ENCODE measurements around the gene BAIAP2. TPM values are rescaled to one million over a fixed set of nuclear protein-coding genes. Genes with fewer than 3 reads are reported as not detected.

BAIAP2 gene
- total and polyA plus RNA-seq, 2 of the 13 experiments (the other 11 are each of a cell fraction or from before 2014, with no cell fraction given), result 22.5 to 24.0 TPM

DNA sequence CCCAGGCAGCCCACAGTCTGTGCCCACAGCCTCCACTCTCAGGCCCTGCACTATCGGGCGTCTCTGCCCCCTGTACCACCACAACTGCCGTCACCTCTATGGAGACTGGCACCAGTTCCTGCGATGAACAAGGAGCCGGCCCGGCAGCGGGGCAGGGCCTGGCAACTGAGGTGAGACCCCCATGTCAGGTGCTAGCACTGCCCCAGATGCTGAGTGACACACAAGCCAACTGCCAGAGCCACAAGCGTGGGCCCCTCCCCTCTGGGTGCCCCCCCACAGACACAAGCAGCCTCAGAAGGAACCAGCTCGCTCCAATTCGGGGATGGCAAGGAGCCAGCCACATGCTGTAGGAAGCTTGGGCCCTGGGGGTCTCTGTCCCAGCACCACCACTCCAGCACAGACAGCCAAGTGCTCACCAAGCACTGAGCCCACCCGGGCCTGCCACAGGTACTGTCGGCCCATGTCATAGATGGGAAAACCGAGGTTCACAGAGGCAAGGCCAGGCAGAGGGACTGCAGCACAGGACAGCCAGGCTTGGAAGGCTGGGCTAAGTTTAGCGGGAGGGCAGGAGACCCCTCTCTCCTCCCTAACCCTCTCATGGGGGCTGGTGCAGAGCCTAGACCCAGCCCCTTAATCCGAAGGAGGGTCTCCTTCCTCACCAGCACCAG is 128.9 kb downstream of the BAIAP2 start (continued):
- TF ChIP-seq, protein P1, sequence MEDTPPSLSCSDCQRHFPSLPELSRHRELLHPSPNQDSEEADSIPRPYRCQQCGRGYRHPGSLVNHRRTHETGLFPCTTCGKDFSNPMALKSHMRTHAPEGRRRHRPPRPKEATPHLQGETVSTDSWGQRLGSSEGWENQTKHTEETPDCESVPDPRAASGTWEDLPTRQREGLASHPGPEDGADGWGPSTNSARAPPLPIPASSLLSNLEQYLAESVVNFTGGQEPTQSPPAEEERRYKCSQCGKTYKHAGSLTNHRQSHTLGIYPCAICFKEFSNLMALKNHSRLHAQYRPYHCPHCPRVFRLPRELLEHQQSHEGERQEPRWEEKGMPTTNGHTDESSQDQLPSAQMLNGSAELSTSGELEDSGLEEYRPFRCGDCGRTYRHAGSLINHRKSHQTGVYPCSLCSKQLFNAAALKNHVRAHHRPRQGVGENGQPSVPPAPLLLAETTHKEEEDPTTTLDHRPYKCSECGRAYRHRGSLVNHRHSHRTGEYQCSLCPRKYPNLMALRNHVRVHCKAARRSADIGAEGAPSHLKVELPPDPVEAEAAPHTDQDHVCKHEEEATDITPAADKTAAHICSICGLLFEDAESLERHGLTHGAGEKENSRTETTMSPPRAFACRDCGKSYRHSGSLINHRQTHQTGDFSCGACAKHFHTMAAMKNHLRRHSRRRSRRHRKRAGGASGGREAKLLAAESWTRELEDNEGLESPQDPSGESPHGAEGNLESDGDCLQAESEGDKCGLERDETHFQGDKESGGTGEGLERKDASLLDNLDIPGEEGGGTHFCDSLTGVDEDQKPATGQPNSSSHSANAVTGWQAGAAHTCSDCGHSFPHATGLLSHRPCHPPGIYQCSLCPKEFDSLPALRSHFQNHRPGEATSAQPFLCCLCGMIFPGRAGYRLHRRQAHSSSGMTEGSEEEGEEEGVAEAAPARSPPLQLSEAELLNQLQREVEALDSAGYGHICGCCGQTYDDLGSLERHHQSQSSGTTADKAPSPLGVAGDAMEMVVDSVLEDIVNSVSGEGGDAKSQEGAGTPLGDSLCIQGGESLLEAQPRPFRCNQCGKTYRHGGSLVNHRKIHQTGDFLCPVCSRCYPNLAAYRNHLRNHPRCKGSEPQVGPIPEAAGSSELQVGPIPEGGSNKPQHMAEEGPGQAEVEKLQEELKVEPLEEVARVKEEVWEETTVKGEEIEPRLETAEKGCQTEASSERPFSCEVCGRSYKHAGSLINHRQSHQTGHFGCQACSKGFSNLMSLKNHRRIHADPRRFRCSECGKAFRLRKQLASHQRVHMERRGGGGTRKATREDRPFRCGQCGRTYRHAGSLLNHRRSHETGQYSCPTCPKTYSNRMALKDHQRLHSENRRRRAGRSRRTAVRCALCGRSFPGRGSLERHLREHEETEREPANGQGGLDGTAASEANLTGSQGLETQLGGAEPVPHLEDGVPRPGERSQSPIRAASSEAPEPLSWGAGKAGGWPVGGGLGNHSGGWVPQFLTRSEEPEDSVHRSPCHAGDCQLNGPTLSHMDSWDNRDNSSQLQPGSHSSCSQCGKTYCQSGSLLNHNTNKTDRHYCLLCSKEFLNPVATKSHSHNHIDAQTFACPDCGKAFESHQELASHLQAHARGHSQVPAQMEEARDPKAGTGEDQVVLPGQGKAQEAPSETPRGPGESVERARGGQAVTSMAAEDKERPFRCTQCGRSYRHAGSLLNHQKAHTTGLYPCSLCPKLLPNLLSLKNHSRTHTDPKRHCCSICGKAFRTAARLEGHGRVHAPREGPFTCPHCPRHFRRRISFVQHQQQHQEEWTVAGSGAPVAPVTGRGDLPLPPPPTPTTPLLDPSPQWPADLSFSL (CRISPR knock-in tag; IDR thresholded peaks at IDR 0.05), result no peak
- TF ChIP-seq, protein P2, sequence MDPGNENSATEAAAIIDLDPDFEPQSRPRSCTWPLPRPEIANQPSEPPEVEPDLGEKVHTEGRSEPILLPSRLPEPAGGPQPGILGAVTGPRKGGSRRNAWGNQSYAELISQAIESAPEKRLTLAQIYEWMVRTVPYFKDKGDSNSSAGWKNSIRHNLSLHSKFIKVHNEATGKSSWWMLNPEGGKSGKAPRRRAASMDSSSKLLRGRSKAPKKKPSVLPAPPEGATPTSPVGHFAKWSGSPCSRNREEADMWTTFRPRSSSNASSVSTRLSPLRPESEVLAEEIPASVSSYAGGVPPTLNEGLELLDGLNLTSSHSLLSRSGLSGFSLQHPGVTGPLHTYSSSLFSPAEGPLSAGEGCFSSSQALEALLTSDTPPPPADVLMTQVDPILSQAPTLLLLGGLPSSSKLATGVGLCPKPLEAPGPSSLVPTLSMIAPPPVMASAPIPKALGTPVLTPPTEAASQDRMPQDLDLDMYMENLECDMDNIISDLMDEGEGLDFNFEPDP (CRISPR knock-in tag; conservative IDR thresholded peaks at IDR 0.05), result peak; percentile 78; the same call in 1 of the 2 replicates
- no peak for TF ChIP-seq REXO4 (CRISPR knock-in tag; IDR thresholded peaks at IDR 0.05; ENCODE audit: borderline replicate concordance)
- no peak for TF ChIP-seq ZNF34 (CRISPR knock-in tag; IDR thresholded peaks at IDR 0.05; ENCODE audit: borderline replicate concordance)
- TF ChIP-seq, protein P3, sequence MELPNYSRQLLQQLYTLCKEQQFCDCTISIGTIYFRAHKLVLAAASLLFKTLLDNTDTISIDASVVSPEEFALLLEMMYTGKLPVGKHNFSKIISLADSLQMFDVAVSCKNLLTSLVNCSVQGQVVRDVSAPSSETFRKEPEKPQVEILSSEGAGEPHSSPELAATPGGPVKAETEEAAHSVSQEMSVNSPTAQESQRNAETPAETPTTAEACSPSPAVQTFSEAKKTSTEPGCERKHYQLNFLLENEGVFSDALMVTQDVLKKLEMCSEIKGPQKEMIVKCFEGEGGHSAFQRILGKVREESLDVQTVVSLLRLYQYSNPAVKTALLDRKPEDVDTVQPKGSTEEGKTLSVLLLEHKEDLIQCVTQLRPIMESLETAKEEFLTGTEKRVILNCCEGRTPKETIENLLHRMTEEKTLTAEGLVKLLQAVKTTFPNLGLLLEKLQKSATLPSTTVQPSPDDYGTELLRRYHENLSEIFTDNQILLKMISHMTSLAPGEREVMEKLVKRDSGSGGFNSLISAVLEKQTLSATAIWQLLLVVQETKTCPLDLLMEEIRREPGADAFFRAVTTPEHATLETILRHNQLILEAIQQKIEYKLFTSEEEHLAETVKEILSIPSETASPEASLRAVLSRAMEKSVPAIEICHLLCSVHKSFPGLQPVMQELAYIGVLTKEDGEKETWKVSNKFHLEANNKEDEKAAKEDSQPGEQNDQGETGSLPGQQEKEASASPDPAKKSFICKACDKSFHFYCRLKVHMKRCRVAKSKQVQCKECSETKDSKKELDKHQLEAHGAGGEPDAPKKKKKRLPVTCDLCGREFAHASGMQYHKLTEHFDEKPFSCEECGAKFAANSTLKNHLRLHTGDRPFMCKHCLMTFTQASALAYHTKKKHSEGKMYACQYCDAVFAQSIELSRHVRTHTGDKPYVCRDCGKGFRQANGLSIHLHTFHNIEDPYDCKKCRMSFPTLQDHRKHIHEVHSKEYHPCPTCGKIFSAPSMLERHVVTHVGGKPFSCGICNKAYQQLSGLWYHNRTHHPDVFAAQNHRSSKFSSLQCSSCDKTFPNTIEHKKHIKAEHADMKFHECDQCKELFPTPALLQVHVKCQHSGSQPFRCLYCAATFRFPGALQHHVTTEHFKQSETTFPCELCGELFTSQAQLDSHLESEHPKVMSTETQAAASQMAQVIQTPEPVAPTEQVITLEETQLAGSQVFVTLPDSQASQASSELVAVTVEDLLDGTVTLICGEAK (IDR thresholded peaks at IDR 0.05), result no peak
- TF ChIP-seq, protein P3 (CRISPR knock-in tag; IDR thresholded peaks at IDR 0.05), result no peak
- peak; percentile 43; the same call in 1 of the 2 replicates for TF ChIP-seq ZMYM3 (CRISPR knock-in tag; IDR thresholded peaks at IDR 0.05)
